HG03571 (cell line): ENCODE data around the gene PSD2.

Source experiments
- ATAC-seq: cut with Tn5 transposase; IDR thresholded peaks from one replicate; pipeline ENCODE4 v1.9.1; 2021; ENCODE audit not compliant: unreplicated experiment

PSD2 gene

DNA sequence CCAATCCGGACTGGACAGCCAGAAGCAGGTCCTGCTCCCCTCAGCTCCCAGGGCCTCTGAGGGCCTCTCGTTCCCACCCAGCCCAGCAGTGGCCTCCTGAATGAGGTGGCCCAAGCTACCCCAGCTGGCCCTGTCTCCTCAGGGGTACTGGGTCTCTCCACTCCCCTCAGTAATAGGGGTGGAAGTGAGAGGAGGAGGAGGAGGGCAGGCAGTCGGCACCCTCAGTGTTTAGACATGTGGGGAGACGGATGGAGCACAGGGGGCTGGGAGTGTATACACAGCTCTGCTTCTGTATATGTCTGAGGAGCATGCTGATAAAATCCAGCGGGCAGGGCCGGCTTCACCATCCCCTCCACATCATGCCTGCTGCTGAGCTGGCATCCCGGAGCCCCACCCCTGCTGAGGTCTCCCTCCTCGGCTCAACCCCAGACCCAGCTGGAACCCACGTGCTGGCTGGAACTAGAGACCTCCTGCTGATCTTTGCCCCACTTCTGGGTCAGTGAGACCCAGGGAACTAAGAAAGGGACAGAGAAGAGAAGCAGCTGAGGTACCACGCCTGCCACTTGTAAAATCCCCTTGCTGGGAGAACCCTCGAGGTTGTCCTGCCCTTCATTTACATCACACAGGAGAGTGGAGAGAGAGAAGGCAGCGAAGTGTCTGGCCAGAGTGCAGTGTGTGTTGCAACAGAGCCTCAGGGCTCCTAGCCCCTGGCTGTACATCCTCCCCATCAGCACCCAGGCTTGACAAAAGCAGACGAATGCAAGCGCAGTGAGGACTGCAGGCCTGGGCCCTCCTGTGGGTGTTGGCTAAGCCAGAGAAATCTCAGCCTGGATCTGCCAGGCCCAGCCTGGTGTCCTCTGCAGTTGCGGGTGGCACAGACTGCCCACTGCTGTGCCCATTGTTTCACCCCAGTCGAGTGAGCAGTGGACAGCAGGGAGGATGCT lies 77.5 kb downstream of the PSD2 start:
- ATAC-seq: no peak

DNA sequence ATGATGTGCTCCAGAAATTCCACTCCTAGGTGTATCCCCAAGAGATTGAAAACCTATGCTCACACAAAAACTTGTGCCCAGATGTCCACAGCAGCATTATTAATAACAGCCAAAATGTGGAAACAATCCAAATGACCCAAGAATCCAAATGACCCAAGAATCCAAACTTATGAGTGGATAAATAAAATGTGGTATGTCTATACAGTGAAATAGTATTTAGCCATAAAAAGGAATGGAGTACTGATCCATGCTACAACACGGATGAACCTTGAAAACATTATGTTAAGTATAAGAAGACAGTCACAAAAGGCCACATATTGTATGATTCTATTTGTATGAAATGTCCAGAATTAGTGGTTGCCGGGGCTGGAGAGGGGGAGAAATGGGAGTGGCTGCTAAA lies 80.3 kb downstream of the PSD2 start:
- no peak for ATAC-seq

DNA sequence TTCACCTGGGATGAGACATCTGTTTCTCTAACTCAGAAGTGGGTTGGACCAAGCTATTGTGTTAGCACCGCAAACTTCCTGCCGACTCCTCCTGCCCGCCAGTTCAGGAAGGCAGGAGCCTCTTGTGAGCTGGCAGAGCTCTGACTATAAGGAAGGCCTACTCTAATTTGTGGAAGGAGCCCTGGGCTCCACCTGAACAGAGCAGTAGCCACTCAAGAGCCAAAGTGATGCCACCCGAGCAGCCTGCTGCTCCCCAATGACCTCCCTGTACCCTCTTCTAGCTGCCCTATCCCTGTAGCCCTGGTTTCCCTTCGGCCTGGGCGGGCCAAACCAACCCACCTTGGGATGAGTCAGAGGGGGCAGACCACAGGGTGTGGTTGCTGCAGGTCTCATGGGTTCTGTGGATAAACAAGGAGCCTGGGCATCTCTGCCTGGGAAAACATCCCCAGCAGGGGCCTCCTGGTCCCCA lies 81.6 kb downstream of the PSD2 start:
- no peak for ATAC-seq

DNA sequence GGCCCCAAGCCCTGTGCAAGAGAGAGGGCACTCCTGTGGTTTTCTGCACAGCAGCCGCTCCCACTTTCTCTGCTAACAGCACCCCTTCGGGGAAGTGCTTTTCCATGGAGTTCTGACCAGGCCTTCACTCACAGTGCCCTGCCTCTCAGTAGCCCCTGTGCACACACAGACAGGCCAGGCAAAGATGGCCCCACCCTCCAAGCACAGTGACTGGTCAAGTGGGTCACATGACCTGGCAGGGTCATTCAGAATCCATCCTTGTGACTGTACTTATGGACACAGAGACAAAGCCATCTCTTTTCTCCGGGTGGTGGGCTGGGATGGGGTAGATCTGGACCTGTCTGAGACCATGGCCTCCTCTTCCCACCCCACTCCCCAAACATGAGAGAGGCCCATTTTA lies 82.5 kb downstream of the PSD2 start:
- no peak for ATAC-seq

DNA sequence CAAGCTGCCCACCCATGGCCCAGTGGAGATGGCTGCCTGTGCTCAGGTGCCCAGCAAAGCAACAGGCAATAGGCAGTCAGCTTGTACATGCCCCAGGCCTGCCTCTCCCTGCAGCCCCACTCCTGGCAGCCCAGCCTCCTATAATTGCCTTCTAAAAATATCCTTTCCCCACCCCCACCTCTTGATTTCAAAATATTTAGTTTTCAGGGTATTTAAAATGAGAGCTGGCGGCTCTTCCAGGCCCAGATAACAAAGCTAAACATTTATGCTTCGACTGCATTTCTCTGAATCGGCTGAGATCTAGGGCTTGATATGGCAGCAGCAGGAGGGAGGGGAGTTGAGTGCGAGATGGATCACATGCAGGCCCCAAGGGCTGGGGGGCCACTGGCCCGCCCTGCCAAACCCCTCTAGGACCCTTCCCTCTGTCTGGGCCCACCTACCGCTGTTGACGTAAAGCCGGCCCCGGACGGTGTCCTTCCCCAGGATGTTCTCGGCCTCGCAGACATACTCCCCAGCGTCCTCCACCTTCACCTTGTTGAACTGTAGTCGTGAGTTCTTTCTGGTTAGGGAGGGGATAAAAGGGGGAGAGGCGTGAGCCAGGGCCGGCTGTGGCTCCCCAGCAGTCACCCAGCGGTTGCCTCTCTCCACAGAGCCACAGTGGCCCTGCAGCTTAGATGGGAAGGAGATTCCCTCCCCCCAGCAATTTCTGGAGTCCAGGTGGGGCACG lies 85.0 kb downstream of the PSD2 start:
- no peak for ATAC-seq

DNA sequence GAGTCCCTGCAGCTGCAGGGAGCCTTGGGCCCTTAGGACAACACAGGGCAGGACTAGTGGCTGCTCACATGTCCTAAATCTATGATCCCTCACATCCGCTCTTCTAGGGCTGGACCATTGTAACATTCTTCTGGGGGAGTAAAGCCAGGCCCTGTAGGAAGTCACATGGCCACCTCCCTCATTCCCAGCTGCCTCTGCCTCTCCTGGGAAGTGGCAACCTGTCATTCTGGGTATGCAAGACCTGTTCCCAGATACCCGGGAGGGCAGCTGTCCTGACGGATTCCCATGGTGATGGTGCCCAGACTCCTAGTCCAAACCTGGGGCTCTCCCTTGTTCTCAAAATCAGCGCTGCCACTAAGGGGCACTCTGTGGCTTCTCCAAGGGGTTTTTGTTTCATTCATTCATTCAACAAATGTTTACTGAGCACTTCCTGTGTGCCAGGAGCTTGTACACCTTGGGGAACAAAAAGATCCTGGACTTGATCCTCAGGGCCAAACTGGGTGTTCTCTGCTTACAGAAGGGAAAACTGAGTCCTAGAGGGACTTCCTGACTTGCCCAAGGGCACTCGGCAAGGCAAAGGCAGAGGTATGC lies 85.6 kb downstream of the PSD2 start:
- ATAC-seq: no peak

DNA sequence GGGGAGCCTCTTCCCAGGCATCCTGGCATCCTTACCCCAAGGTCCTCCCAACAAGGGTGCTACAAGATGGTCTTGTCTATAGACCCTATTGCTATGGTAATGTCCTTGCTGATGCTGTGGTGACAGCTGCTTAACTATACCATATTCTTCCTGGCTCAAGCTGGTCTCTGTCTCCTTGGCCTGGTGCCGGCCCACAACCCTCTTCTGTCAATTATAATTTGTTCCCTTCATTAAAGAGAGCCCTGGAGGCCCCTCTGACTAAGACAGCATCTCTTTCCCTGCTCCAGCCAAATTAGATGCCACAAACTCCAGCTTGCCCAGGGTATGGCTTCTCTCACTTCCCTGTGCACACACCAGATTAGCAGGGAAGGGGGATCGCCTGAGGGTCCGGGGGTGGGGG lies 86.7 kb downstream of the PSD2 start:
- ATAC-seq: no peak

DNA sequence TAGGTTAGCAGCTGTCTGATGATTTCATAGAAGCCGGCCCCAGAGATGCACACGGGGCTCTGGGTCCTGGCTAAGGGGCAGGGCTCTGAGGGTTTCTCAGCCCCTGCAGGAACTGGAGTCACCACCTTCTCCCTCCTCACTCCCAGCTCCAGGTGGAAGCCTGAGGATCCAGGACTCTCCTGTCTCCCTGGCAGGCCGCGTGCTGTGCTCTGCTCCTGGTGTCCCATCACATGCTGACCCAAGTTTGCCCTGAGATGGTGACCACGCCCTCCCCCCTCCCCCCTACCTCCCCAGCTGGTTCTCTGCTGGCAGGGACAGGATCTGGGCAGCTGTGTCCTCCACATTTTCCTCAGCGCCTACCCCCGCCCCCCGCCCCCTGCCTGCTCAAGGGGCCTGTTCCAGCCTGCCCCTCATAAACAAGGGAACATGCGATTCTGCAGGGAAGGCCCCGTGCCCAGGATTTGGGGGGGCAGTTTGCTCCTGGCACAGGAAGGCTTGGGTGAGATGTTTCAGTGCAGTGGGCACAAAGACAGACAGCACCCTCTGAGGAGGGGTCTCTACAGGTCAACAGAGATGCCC lies 87.4 kb downstream of the PSD2 start:
- no peak for ATAC-seq

DNA sequence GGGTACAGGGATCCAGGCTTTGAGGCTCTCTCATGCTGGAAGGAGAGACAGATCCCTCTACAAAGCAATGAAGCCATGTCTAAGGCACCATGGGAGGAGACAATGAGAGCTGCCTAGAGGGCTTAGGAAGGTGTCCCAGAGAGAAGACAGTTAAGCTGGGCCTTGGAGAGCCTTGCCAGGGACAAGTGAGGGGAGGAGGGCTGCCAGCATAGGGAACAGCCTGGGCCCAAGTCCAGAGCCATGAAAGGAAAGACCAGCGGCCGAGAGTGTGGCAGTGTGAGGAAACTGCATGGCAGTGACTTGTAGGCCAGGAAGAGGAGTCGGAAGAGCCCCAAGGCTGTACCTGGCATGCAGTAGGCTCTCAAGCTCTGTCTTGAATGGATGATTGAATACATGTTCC lies 88.5 kb downstream of the PSD2 start:
- ATAC-seq: no peak

DNA sequence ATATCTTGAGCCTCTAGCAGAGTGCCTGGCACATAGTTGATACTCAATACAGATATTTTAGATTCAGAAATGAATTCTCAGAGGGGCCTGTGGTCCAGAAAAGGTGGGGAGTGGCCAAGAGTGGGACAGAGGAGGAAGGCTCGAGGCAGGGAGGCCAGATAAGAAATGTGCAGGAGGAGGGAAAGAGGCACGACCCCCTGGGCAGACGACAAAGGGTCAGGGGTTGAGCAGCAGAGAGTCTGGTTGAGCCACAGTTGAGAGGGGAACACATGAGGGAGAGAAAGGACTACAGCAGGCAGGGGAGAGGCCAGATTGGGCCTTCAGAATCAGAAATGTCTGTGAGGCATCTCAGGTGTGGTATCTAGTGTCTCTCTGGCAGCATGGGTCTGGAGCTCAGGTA lies 89.1 kb downstream of the PSD2 start:
- ATAC-seq: no peak

DNA sequence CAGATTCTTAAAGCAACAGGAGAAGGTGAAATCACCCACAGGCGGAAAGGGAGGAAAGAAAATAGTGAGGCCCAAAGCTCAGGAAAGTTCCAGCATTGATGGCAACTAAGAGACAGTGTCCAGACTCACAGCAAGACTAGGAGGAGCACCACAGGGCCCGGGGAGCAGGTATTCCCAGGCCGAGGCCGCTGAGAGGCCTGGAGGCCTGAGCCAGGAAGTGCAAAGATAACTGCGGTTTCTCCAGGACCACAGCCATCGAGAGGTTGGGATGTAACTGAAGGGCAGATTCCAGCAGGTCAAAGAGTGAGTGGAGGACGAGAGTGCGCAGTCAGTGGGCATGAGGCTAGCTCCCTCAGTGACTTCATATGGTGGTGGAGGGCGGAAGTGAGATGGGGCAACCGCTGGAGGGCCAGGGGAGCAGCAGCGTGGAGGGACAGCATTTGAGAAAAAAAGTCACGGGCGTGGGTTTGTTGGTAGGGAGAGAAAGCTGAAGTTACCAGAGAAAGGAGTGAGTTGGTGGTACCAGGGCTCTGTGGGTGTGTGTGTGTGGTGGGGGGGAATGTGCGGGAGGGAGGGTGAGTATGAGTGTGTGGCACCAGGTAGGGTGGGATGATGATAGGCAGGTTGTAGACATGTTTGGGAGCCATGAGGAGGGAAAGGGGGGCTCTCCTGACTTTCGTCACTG lies 89.7 kb downstream of the PSD2 start:
- no peak for ATAC-seq

DNA sequence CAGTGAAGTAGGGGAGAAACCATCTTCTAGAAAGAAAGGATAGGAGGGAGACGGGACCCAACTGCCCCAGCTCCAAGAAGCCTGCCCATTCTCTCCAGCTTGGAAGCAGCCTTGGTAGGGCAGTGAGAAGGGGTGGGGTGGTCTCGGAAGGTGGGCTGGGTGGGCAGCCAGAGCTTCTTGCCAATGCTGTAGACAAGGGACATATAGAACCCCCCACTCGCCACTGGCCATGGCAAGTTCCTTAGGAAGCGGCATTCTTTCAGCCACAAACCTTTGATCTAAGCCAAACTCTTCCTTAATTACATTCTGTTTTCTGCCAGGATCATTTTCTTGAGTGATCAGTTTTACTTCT lies 90.2 kb downstream of the PSD2 start:
- ATAC-seq: no peak

DNA sequence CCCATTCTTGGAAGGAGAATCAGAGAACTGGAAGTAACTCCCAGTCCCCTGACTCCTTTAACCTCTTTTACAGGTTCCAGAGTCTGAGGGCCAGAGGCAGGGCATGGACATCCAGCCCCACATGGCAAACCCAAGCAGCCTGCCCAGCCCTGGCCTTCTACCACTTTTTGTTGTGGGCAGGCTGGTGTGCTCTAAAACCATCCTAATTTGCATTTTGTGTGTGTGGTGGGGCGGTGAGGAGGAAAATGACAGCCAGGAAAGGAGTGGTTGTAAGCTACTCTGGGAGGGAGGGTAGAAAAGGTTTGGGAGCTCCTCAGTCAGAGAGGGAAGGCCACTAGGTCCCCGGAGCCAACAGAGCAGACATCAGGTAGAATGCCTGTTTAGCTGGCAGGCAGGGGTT lies 90.6 kb downstream of the PSD2 start:
- ATAC-seq: no peak

DNA sequence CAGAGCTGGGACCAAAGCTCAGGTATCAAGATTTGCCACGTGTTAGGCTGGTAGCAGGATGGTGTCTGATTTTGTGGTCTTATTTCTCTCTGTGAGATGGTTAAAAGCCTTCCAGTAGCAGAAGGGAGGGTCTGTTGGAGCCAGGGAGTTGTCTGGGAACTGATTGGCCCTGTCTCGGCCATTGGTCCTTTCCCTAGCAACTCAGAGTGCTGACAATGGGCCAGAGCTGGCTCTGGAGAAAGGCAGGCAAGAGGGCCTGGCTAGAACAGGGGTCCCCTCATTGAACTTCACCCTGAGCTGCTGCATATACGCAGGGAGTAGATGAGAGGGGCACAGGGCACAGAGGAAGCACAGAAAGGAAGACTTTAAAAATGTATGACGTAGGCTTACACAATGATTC lies 92.8 kb downstream of the PSD2 start:
- ATAC-seq: no peak

DNA sequence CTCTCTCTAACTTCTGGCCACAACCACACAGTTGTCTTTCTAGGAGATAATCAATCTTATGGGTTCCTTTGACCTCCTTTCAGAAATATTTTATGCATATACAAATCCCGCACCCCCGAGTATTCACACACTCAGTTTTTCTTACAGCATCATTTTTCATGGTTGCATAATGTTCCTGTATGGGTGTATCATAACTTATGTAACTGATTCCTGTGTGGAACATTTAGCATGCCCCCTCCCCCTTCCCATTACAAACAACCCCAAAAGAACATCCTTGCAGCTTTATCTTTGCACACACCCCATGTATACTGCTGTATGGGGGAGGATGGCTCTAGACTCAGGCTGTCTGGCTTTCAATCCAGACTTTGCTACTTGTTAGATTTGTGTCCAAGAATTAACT lies 93.8 kb downstream of the PSD2 start:
- no peak for ATAC-seq

DNA sequence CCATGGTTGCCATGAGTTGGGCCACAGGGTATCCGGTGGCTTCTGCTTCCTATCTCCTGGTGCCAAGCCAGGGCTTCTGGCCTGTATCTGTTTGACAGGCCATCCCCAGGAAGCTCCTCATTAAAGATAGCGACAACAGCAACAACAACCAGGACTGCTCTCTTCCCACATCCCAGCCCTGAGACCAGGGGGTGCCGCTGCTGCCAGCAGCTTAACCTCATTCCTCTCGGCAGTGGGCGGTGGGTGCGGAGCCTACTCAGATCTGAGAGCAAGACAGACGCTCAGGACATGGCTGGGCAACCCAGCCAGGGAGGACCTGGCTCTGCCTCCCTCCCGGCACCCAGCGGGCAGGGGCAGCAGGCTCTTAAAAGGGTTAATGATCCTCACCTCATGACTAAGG lies 98.3 kb downstream of the PSD2 start:
- no peak for ATAC-seq
